Hepatocyte (in vitro differentiated cells): ENCODE results near the gene STX5. TPM values are rescaled to one million over a fixed set of nuclear protein-coding genes. Genes with fewer than 3 reads are reported as not detected.

Source experiments
- DNase-seq: peaks from one replicate; pipeline ENCODE4 v3.0.0-alpha.2; 2016; ENCODE audit warnings: low spot score
- H2AFZ ChIP-seq: fragments of 200-600 bp; sonication (generic); 2 replicates; pipeline ENCODE4 v1.6.0; 2016; ENCODE audit warnings: antibody characterized with exemption, mild to moderate bottlenecking
- H3K27ac ChIP-seq: fragments of 200-600 bp; sonication (generic); 2 replicates; pipeline ENCODE4 v1.5.1; 2016; ENCODE audit warnings: mild to moderate bottlenecking
- H3K27me3 ChIP-seq: fragments of 200-600 bp; sonication (generic); 2 replicates; pipeline ENCODE4 v1.6.1; 2016
- H3K36me3 ChIP-seq: fragments of 200-600 bp; sonication (generic); replicated peaks from 2 replicates; pipeline ENCODE4 v1.5.1; 2016; ENCODE audit warnings: low read depth; ENCODE audit not compliant: insufficient read depth
- H3K4me1 ChIP-seq: fragments of 200-600 bp; sonication (generic); 2 replicates; pipeline ENCODE4 v1.5.1; 2016; ENCODE audit warnings: mild to moderate bottlenecking, moderate library complexity; ENCODE audit not compliant: insufficient read depth
- H3K4me2 ChIP-seq: fragments of 200-600 bp; sonication (generic); 2 replicates; pipeline ENCODE4 v1.6.0; 2016
- H3K4me3 ChIP-seq: fragments of 200-600 bp; sonication (generic); 2 replicates; pipeline ENCODE4 v1.5.1; 2016; ENCODE audit warnings: mild to moderate bottlenecking
- H3K79me2 ChIP-seq: fragments of 200-600 bp; sonication (generic); 2 replicates; pipeline ENCODE4 v1.6.0; 2017; ENCODE audit warnings: mild to moderate bottlenecking
- H3K9me2 ChIP-seq: fragments of 200-600 bp; sonication (generic); replicated peaks from 2 replicates; pipeline ENCODE4 v1.6.0; 2017; ENCODE audit warnings: mild to moderate bottlenecking; ENCODE audit not compliant: insufficient read depth
- H3K9me3 ChIP-seq: fragments of 200-600 bp; sonication (generic); 2 replicates; pipeline ENCODE4 v1.5.1; 2016; ENCODE audit warnings: low read depth, mild to moderate bottlenecking
- H4K20me1 ChIP-seq: fragments of 200-600 bp; sonication (generic); 2 replicates; pipeline ENCODE4 v1.6.0; 2016; ENCODE audit warnings: mild to moderate bottlenecking; ENCODE audit not compliant: insufficient read depth, poor library complexity, severe bottlenecking
- CTCF ChIP-seq: fragments of 200-600 bp; sonication (generic); IDR thresholded peaks from 2 replicates; pipeline ENCODE4 v1.5.1; 2016; ENCODE audit warnings: antibody characterized with exemption, mild to moderate bottlenecking; ENCODE audit not compliant: poor library complexity
- EZH2 ChIP-seq: fragments of 200-600 bp; sonication (generic); IDR thresholded peaks from 2 replicates; pipeline ENCODE4 v1.6.1; 2016; ENCODE audit warnings: antibody characterized with exemption, mild to moderate bottlenecking, borderline replicate concordance
- EZH2phosphoT487 ChIP-seq: fragments of 200-600 bp; sonication (generic); IDR thresholded peaks from one replicate; pipeline ENCODE4 v1.6.1; 2018; ENCODE audit warnings: antibody characterized with exemption, mild to moderate bottlenecking, low read depth, moderate library complexity; ENCODE audit not compliant: unreplicated experiment, severe bottlenecking
- WGBS: methylation state at CpG from one replicate; pipeline ENCODE4 v1.1.6; 2016; ENCODE audit warnings: low lambda C conversion rate; ENCODE audit errors: missing lambda C conversion rate; 5-methylcytosine and 5-hydroxymethylcytosine counted together
- polyA plus RNA-seq: library from polyadenylated mRNA; unstranded; fragments of >200 nt; fragmentation: Nextera tagmentation; extraction: Ambion mirVana; gene quantifications from 2 replicates; pipeline ENCODE4 v1.2.1, GENCODE V29; 2016
- total RNA-seq: library from RNA; depleted of rRNA; stranded (reverse); fragments of >200 nt; gene quantifications from 2 replicates; pipeline ENCODE4 v1.2.3, GENCODE V29; 2014

The STX5 gene
- total and polyA plus RNA-seq, 2 experiments from 2014 or later: 35.4 to 49.7 TPM

- TF ChIP-seq EZH2phosphoT487 (no peak), CTCF (peak; percentile 97), EZH2 (no peak)
- Histone ChIP-seq H3K4me3 (peak overlapping the region; percentile 60), H3K4me1 (peaks cover 27% of the 10 kb centered on the region), H3K27me3 (no peaks in the 10 kb centered on the region), H3K27ac (peak overlapping the region; percentile 93), H3K9me2 (no peaks in the 10 kb centered on the region), H2AFZ (peak overlapping the region; percentile 62), H3K36me3 (no peaks in the 10 kb centered on the region), H3K4me2 (peak overlapping the region; percentile 91), H3K9me3 (no peaks in the 10 kb centered on the region), H4K20me1 (no peaks in the 10 kb centered on the region), H3K79me2 (peaks cover 56% of the 10 kb centered on the region)
- WGBS: 4% methylated on average over 51 of the region's 51 CpGs
- DNase-seq: peak; percentile 94
Measured at GRCh38 chr11:62786318-62787004, 45.4 kb downstream of the STX5 start.

GRCh38 chr11:62782753-62783152 lies 49.1 kb downstream of the STX5 start:
- WGBS: 97% methylated on average over 7 of the region's 7 CpGs
- Histone ChIP-seq H2AFZ (no peak overlapping the region), H3K9me3 (no peaks in the 10 kb centered on the region), H3K36me3 (no peaks in the 10 kb centered on the region), H3K4me2 (no peak overlapping the region), H3K79me2 (peaks cover 19% of the 10 kb centered on the region), H3K4me1 (peaks cover 8% of the 10 kb centered on the region), H3K4me3 (no peak overlapping the region), H4K20me1 (no peaks in the 10 kb centered on the region), H3K27me3 (no peaks in the 10 kb centered on the region), H3K27ac (no peak overlapping the region), H3K9me2 (no peaks in the 10 kb centered on the region)
- no peak for DNase-seq
- no peak for TF ChIP-seq EZH2
- no peak for TF ChIP-seq CTCF
- no peak for TF ChIP-seq EZH2phosphoT487

- H3K4me1 ChIP-seq: no peaks in the 10 kb centered on the region
- no peaks in the 10 kb centered on the region for H3K27me3 ChIP-seq
- no peak overlapping the region for H3K27ac ChIP-seq
- H3K9me2 ChIP-seq: no peaks in the 10 kb centered on the region
- no peak overlapping the region for H3K4me3 ChIP-seq
- no peaks in the 10 kb centered on the region for H3K36me3 ChIP-seq
- H4K20me1 ChIP-seq: no peaks in the 10 kb centered on the region
- no peaks in the 10 kb centered on the region for H3K9me3 ChIP-seq
- TF ChIP-seq EZH2 (no peak), EZH2phosphoT487 (no peak), CTCF (no peak)
- peaks cover 5% of the 10 kb centered on the region for H3K79me2 ChIP-seq
- H2AFZ ChIP-seq: no peak overlapping the region
- 100% methylated on average over 3 of the region's 3 CpGs for WGBS
- DNase-seq: no peak
- no peak overlapping the region for H3K4me2 ChIP-seq
Measured at GRCh38 chr11:62778441-62778840, 53.4 kb downstream of the STX5 start.
